Measurements from ENCODE around the gene ST6GALNAC3. TPM values are rescaled to one million over a fixed set of nuclear protein-coding genes. Genes with fewer than 3 reads are reported as not detected.
"Not testable (repeated sequence)": the region's sequence is repeated elsewhere in the genome, so short reads cannot be mapped to it uniquely, and the experiment has no call there.

Gene ST6GALNAC3
- polyA plus RNA-seq, 3 donors, result 90.2 to 103 (median 95.1) TPM

- no peak for DNase-seq (ENCODE audit: low read depth in 3 of 3, low spot score in 2 of 3)
Observed at GRCh38 chr1:76238094-76238628, 163.6 kb downstream of the ST6GALNAC3 start.

GRCh38 chr1:76239470-76239918 lies 164.9 kb downstream of the ST6GALNAC3 start:
- DNase-seq (ENCODE audit: low read depth in 3 of 3, low spot score in 2 of 3), result no peak

GRCh38 chr1:76240316-76240715 lies 165.8 kb downstream of the ST6GALNAC3 start:
- no peak for DNase-seq (ENCODE audit: low read depth in 3 of 3, low spot score in 2 of 3)

GRCh38 chr1:76242587-76242986 lies 168.0 kb downstream of the ST6GALNAC3 start:
- DNase-seq (ENCODE audit: low read depth in 3 of 3, low spot score in 2 of 3), result not testable (repeated sequence)

GRCh38 chr1:76247261-76247852 lies 172.8 kb downstream of the ST6GALNAC3 start:
- DNase-seq (ENCODE audit: low read depth in 3 of 3, low spot score in 2 of 3), result no peak

GRCh38 chr1:76250271-76250670 lies 175.7 kb downstream of the ST6GALNAC3 start:
- no peak for DNase-seq (ENCODE audit: low read depth in 3 of 3, low spot score in 2 of 3)

- no peak for DNase-seq (ENCODE audit: low read depth in 3 of 3, low spot score in 2 of 3)
Observed at GRCh38 chr1:76252431-76252830, 177.9 kb downstream of the ST6GALNAC3 start.

GRCh38 chr1:76254104-76255030 lies 179.8 kb downstream of the ST6GALNAC3 start:
- DNase-seq (ENCODE audit: low read depth in 3 of 3, low spot score in 2 of 3), result no peak

GRCh38 chr1:76256289-76257223 lies 182.0 kb downstream of the ST6GALNAC3 start:
- DNase-seq (ENCODE audit: low read depth in 3 of 3, low spot score in 2 of 3), result no peak

GRCh38 chr1:76257823-76258222 lies 183.3 kb downstream of the ST6GALNAC3 start:
- DNase-seq (ENCODE audit: low read depth in 3 of 3, low spot score in 2 of 3), result no peak

GRCh38 chr1:76259270-76259669 lies 184.7 kb downstream of the ST6GALNAC3 start:
- no peak for DNase-seq (ENCODE audit: low read depth in 3 of 3, low spot score in 2 of 3)

- no peak for DNase-seq (ENCODE audit: low read depth in 3 of 3, low spot score in 2 of 3)
Observed at GRCh38 chr1:76260279-76260678, 185.7 kb downstream of the ST6GALNAC3 start.

GRCh38 chr1:76262601-76263000 lies 188.1 kb downstream of the ST6GALNAC3 start:
- no peak for DNase-seq (ENCODE audit: low read depth in 3 of 3, low spot score in 2 of 3)

- DNase-seq (ENCODE audit: low read depth in 3 of 3, low spot score in 2 of 3), result no peak
Observed at GRCh38 chr1:76264642-76265041, 190.1 kb downstream of the ST6GALNAC3 start.

GRCh38 chr1:76266762-76267161 lies 192.2 kb downstream of the ST6GALNAC3 start:
- no peak for DNase-seq (ENCODE audit: low read depth in 3 of 3, low spot score in 2 of 3)

- DNase-seq (ENCODE audit: low read depth in 3 of 3, low spot score in 2 of 3), result no peak
Observed at GRCh38 chr1:76267631-76268030, 193.1 kb downstream of the ST6GALNAC3 start.

- peak; percentile 45 to 57 (median 53) for DNase-seq (ENCODE audit: low read depth in 3 of 3, low spot score in 2 of 3)
Observed at GRCh38 chr1:76268341-76268740, 193.8 kb downstream of the ST6GALNAC3 start.

GRCh38 chr1:76269155-76269554 lies 194.6 kb downstream of the ST6GALNAC3 start:
- DNase-seq (ENCODE audit: low read depth in 3 of 3, low spot score in 2 of 3), result no peak

- DNase-seq (ENCODE audit: low read depth in 3 of 3, low spot score in 2 of 3), result no peak
Observed at GRCh38 chr1:76274302-76274701, 199.8 kb downstream of the ST6GALNAC3 start.

GRCh38 chr1:76274718-76275117 lies 200.2 kb downstream of the ST6GALNAC3 start:
- DNase-seq (ENCODE audit: low read depth in 3 of 3, low spot score in 2 of 3), result no peak

- DNase-seq (ENCODE audit: low read depth in 3 of 3, low spot score in 2 of 3), result no peak
Observed at GRCh38 chr1:76278711-76279100, 204.2 kb downstream of the ST6GALNAC3 start.
